ENCODE results near the gene ILKAP.
"Not testable (repeated sequence)": the region's sequence is repeated elsewhere in the genome, so short reads cannot be mapped to it uniquely, and the experiment has no call there.

The ILKAP gene

GRCh38 chr2:238202326-238203093 lies 985 bp downstream of the ILKAP start:
- peak in 1 of 3 experiments; percentile 22 for DNase-seq (ENCODE audit: low read depth in 3 of 3)

- no peak for DNase-seq (ENCODE audit: low read depth in 3 of 3)
Observed at GRCh38 chr2:238190445-238190844, 13.1 kb downstream of the ILKAP start.

- DNase-seq (ENCODE audit: low read depth in 3 of 3) = no peak
Observed at GRCh38 chr2:238187618-238188548, 15.6 kb downstream of the ILKAP start.

- no peak for DNase-seq (ENCODE audit: low read depth in 3 of 3)
Observed at GRCh38 chr2:238183821-238184220, 19.7 kb downstream of the ILKAP start.

GRCh38 chr2:238182362-238182761 lies 21.1 kb downstream of the ILKAP start:
- DNase-seq (ENCODE audit: low read depth in 3 of 3) = no peak

GRCh38 chr2:238180554-238180953 lies 22.9 kb downstream of the ILKAP start:
- DNase-seq (ENCODE audit: low read depth in 3 of 3) = no peak

- DNase-seq (ENCODE audit: low read depth in 3 of 3) = no peak
Observed at GRCh38 chr2:238176613-238177012, 26.9 kb downstream of the ILKAP start.

- no peak for DNase-seq (ENCODE audit: low read depth in 3 of 3)
Observed at GRCh38 chr2:238174701-238175100, 28.8 kb downstream of the ILKAP start.

GRCh38 chr2:238174291-238174690 lies 29.2 kb downstream of the ILKAP start:
- DNase-seq (ENCODE audit: low read depth in 3 of 3) = no peak

- DNase-seq (ENCODE audit: low read depth in 3 of 3) = no peak
Observed at GRCh38 chr2:238173692-238174091, 29.8 kb downstream of the ILKAP start.

- DNase-seq (ENCODE audit: low read depth in 3 of 3) = no peak
Observed at GRCh38 chr2:238172439-238172838, 31.1 kb downstream of the ILKAP start.

GRCh38 chr2:238171575-238172187 lies 31.8 kb downstream of the ILKAP start:
- DNase-seq (ENCODE audit: low read depth in 3 of 3) = no peak

GRCh38 chr2:238171072-238171431 lies 32.4 kb downstream of the ILKAP start:
- not testable (repeated sequence) for DNase-seq (ENCODE audit: low read depth in 3 of 3)

- no peak for DNase-seq (ENCODE audit: low read depth in 3 of 3)
Observed at GRCh38 chr2:238170386-238171071, 33.0 kb downstream of the ILKAP start.

- DNase-seq (ENCODE audit: low read depth in 3 of 3) = no peak
Observed at GRCh38 chr2:238169708-238170251, 33.7 kb downstream of the ILKAP start.

GRCh38 chr2:238169048-238169707 lies 34.3 kb downstream of the ILKAP start:
- DNase-seq (ENCODE audit: low read depth in 3 of 3) = no peak

- no peak for DNase-seq (ENCODE audit: low read depth in 3 of 3)
Observed at GRCh38 chr2:238168196-238169047, 35.1 kb downstream of the ILKAP start.

GRCh38 chr2:238167761-238168160 lies 35.7 kb downstream of the ILKAP start:
- DNase-seq (ENCODE audit: low read depth in 3 of 3) = no peak

GRCh38 chr2:238167344-238167715 lies 36.2 kb downstream of the ILKAP start:
- no peak for DNase-seq (ENCODE audit: low read depth in 3 of 3)

Data from stimulated activated CD4-positive, alpha-beta T cell treated with anti-CD3 and anti-CD28 coated beads, TNF-alpha, amount 100 ng/mL, for 24 hours (primary cell).